ENCODE results near the gene TRIM24.

The TRIM24 gene

GRCh38 chr7:138542183-138542582, 82.1 kb downstream of the TRIM24 start:
- peak; percentile 76 for DNase-seq (ENCODE audit: low read depth)
- H3K4me3 ChIP-seq (ENCODE audit: low read depth, low read length), result no peak overlapping the region
- TF ChIP-seq, protein P1, sequence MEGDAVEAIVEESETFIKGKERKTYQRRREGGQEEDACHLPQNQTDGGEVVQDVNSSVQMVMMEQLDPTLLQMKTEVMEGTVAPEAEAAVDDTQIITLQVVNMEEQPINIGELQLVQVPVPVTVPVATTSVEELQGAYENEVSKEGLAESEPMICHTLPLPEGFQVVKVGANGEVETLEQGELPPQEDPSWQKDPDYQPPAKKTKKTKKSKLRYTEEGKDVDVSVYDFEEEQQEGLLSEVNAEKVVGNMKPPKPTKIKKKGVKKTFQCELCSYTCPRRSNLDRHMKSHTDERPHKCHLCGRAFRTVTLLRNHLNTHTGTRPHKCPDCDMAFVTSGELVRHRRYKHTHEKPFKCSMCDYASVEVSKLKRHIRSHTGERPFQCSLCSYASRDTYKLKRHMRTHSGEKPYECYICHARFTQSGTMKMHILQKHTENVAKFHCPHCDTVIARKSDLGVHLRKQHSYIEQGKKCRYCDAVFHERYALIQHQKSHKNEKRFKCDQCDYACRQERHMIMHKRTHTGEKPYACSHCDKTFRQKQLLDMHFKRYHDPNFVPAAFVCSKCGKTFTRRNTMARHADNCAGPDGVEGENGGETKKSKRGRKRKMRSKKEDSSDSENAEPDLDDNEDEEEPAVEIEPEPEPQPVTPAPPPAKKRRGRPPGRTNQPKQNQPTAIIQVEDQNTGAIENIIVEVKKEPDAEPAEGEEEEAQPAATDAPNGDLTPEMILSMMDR (IDR thresholded peaks at IDR 0.05; ENCODE audit: insufficient read depth, low read depth, low read length, missing control alignments), result no peak

DNA sequence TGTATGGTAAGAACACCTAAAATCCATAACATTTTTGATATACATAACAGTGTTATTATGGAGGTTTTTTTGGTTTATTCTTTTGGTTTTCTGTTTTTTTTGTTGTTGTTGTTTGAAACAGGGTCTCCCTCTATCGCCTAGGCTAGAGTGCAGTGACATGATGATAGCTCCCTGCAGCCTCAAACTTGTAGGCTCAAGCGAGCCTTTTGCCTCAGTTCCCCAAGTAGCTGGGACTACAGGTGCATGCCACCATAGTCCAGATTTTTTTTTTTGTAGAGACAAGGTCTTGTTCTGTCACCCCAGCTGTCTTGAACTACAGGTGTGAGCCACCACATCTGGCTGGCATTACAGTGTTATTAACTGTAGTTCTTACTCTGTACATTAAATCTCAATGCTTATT, 83.7 kb downstream of the TRIM24 start:
- TF ChIP-seq, protein P1 (IDR thresholded peaks at IDR 0.05; ENCODE audit: insufficient read depth, low read depth, low read length, missing control alignments), result no peak
- H3K4me3 ChIP-seq (ENCODE audit: low read depth, low read length), result no peak overlapping the region
- no peak for DNase-seq (ENCODE audit: low read depth)

- DNase-seq (ENCODE audit: low read depth), result no peak
- no peak overlapping the region for H3K4me3 ChIP-seq (ENCODE audit: low read depth, low read length)
- TF ChIP-seq, protein P1 (IDR thresholded peaks at IDR 0.05; ENCODE audit: insufficient read depth, low read depth, low read length, missing control alignments), result no peak
Observed at GRCh38 chr7:138545123-138545522, 85.1 kb downstream of the TRIM24 start.

DNA sequence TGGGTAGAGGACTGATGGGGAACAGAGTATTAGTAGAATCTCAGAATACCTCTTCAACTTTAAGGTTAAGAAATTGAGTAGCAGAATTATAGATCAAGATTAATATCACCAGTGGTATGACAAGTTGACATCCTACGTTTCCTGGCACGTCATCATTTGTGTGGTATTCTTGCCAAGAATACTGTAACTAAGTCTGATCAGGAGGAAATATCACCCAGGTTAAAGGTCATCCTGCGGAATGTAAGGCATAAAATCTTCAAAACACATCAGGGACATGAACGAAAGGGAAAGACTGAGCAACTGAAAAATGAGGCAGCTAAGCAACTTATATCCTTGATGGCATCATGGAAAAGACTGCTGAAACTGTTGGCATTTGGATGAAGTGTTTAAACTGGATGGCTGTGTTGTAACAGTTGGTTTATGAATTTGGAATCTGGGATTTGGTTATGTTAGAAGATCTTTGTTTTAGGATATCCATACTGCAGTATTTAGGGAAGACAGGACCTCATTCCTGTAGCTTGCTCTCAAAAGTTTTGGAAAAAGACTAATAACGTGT, 86.1 kb downstream of the TRIM24 start:
- H3K4me3 ChIP-seq (ENCODE audit: low read depth, low read length), result no peak overlapping the region

GRCh38 chr7:138546829-138547228, 86.8 kb downstream of the TRIM24 start:
- TF ChIP-seq, protein P1 (IDR thresholded peaks at IDR 0.05; ENCODE audit: insufficient read depth, low read depth, low read length, missing control alignments), result no peak
- no peak overlapping the region for H3K4me3 ChIP-seq (ENCODE audit: low read depth, low read length)
- DNase-seq (ENCODE audit: low read depth), result no peak

More for the DNA sequence above, 86.1 kb downstream of the TRIM24 start:
- DNase-seq (ENCODE audit: low read depth), result no peak
- TF ChIP-seq, protein P1 (IDR thresholded peaks at IDR 0.05; ENCODE audit: insufficient read depth, low read depth, low read length, missing control alignments), result no peak

DNA sequence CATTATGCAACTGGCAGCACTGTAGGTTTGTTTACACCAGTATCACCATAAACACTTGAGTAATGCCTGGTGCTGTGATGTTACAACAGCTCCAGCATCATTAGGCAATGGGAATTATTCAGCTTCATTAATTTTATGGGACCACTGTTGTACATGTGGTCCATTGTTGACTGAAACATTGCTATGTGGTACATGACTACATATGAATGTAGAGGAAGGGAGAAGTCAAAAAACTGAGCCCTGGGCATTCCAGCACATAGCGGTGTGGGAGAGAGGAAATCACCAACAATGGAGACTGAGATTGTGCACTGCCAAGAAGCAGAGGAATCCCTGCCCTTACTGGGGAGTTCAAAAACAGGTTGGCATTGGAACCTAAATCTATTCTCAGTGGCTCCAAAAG, 89.0 kb downstream of the TRIM24 start:
- no peak for DNase-seq (ENCODE audit: low read depth)
- no peak overlapping the region for H3K4me3 ChIP-seq (ENCODE audit: low read depth, low read length)
- TF ChIP-seq, protein P1 (IDR thresholded peaks at IDR 0.05; ENCODE audit: insufficient read depth, low read depth, low read length, missing control alignments), result no peak

GRCh38 chr7:138550337-138550736, 90.3 kb downstream of the TRIM24 start:
- TF ChIP-seq, protein P1 (IDR thresholded peaks at IDR 0.05; ENCODE audit: insufficient read depth, low read depth, low read length, missing control alignments), result no peak
- no peak overlapping the region for H3K4me3 ChIP-seq (ENCODE audit: low read depth, low read length)
- no peak for DNase-seq (ENCODE audit: low read depth)
